Measurements from ENCODE around the gene ERCC6L2. TPM values are rescaled to one million over a fixed set of nuclear protein-coding genes. Genes with fewer than 3 reads are reported as not detected.

ERCC6L2 gene
- total and polyA plus RNA-seq, 10 of the 15 experiments (the other 5 are each of a cell fraction or from before 2014, with no cell fraction given) = 8.1 to 45.0 (median 22.6) TPM

DNA sequence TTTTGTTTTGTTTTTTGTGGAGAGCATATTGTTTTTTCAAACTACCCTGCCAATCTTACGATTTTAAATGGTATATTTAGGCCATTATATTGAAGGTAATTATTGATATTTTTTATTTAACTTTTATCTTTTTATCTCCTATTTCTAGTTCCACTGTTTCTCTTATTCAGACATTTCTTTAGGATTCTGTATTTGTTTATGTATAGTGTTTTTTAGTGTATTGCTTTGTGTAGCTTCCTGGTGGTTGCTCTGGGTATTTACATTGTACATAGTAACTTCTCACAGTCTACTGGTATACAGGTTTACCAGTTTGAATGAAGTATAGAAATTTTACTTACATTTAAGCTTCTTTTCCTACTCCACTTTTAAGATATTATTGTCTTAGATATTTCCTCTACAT, 63.2 kb downstream of the ERCC6L2 start (continued):
- TF ChIP-seq, protein P1, sequence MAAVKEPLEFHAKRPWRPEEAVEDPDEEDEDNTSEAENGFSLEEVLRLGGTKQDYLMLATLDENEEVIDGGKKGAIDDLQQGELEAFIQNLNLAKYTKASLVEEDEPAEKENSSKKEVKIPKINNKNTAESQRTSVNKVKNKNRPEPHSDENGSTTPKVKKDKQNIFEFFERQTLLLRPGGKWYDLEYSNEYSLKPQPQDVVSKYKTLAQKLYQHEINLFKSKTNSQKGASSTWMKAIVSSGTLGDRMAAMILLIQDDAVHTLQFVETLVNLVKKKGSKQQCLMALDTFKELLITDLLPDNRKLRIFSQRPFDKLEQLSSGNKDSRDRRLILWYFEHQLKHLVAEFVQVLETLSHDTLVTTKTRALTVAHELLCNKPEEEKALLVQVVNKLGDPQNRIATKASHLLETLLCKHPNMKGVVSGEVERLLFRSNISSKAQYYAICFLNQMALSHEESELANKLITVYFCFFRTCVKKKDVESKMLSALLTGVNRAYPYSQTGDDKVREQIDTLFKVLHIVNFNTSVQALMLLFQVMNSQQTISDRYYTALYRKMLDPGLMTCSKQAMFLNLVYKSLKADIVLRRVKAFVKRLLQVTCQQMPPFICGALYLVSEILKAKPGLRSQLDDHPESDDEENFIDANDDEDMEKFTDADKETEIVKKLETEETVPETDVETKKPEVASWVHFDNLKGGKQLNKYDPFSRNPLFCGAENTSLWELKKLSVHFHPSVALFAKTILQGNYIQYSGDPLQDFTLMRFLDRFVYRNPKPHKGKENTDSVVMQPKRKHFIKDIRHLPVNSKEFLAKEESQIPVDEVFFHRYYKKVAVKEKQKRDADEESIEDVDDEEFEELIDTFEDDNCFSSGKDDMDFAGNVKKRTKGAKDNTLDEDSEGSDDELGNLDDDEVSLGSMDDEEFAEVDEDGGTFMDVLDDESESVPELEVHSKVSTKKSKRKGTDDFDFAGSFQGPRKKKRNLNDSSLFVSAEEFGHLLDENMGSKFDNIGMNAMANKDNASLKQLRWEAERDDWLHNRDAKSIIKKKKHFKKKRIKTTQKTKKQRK (IDR thresholded peaks at IDR 0.05; ENCODE audit: low read depth, low read length) = no peak
- TF ChIP-seq ATF7 (IDR thresholded peaks at IDR 0.05; ENCODE audit: low read depth) = no peak
- TF ChIP-seq ZNF274 (IDR thresholded peaks at IDR 0.05; ENCODE audit: insufficient read depth, insufficient read length) = no peak
- no peak for TF ChIP-seq RUNX3 (IDR thresholded peaks at IDR 0.05; ENCODE audit: low read length)
- TF ChIP-seq PML (IDR thresholded peaks at IDR 0.05; ENCODE audit: low read length) = no peak
- TF ChIP-seq CREM (IDR thresholded peaks at IDR 0.05; ENCODE audit: low read depth) = no peak

DNA sequence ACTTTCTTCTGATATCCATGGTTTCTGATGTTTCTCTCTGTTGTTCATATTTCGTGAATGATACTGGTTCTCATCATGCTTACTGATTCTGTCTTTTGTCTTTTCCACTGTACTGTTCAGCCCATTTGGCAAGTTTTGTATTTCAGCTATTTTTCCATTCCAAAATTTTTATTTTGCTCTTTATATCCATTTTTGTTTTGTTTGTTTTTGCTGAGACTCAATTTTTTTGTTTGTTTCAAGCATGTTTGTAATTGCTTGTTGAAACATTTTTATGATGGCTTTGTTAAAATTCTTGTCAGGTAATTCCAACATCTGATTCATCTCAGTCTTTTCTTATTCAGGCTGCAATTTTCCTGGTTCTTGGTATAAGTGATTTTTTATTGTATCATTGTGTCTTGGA, 64.0 kb downstream of the ERCC6L2 start:
- WGBS (ENCODE audit: insufficient coverage, insufficient replicate concordance, low lambda C conversion rate, missing lambda C conversion rate) = 92% methylated on average over 1 of the region's 1 CpG
- Histone ChIP-seq H3K4me2 (ENCODE audit: control insufficient read depth, insufficient read depth) (no peak overlapping the region), H3K79me2 (ENCODE audit: control insufficient read depth, insufficient read depth, low read length) (no peaks in the 10 kb centered on the region), H4K20me1 (ENCODE audit: control insufficient read depth, insufficient read depth) (no peaks in the 10 kb centered on the region), H3K27ac (ENCODE audit: control insufficient read depth, insufficient read depth) (no peak overlapping the region), H3K27me3 (replicated peaks in 1 of 2; ENCODE audit: control insufficient read depth in 2 of 2, insufficient read depth in 2 of 2, low read length in 1 of 2) (no peaks in the 10 kb centered on the region), H3K36me3 (ENCODE audit: control insufficient read depth in 2 of 2, insufficient read depth in 2 of 2, low read length in 1 of 2) (peaks cover 0 to 5% of the 10 kb centered on the region in 2 experiments; a peak in 1 of 4 replicates), H3K9me3 (replicated peaks; ENCODE audit: control insufficient read depth, insufficient read depth, low read length) (peaks cover 3% of the 10 kb centered on the region), H2AFZ (ENCODE audit: control insufficient read depth, low read depth, low read length) (no peak overlapping the region), H3K9ac (ENCODE audit: control insufficient read depth, insufficient read depth, low read length) (no peak overlapping the region), H3K4me1 (ENCODE audit: control insufficient read depth, insufficient read depth, low read length) (no peaks in the 10 kb centered on the region), H3K4me3 (no peak overlapping the region)
- intact Hi-C loops (cut with micrococcal nuclease; ENCODE audit: unreplicated experiment) (no loop called here), in situ Hi-C loops (cut with MboI) (no loop called here)
- FAIRE-seq = no peak
- POLR2A ChIA-PET = no interaction called here
- RAD21 ChIA-PET (ENCODE audit: unreplicated experiment) = no interaction called here
- CTCF ChIA-PET = no interaction called here
- DNase-seq (ENCODE audit: low read depth, low spot score) = no peak
- SMC1A ChIA-PET (ENCODE audit: uncharacterized antibody, unreplicated experiment) = no interaction called here
- no TSS peak for BruUV-seq (replicated peaks)
- no peak for ATAC-seq
- TF ChIP-seq, protein P2, sequence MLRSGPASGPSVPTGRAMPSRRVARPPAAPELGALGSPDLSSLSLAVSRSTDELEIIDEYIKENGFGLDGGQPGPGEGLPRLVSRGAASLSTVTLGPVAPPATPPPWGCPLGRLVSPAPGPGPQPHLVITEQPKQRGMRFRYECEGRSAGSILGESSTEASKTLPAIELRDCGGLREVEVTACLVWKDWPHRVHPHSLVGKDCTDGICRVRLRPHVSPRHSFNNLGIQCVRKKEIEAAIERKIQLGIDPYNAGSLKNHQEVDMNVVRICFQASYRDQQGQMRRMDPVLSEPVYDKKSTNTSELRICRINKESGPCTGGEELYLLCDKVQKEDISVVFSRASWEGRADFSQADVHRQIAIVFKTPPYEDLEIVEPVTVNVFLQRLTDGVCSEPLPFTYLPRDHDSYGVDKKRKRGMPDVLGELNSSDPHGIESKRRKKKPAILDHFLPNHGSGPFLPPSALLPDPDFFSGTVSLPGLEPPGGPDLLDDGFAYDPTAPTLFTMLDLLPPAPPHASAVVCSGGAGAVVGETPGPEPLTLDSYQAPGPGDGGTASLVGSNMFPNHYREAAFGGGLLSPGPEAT (IDR thresholded peaks at IDR 0.05; ENCODE audit: low read depth) = no peak
- TF ChIP-seq SUZ12 (IDR thresholded peaks at IDR 0.05; ENCODE audit: unreplicated experiment) (no peak), SMARCA5 (IDR thresholded peaks at IDR 0.05) (no peak), EP300 (IDR thresholded peaks at IDR 0.05; ENCODE audit: borderline replicate concordance in 1 of 2, control insufficient read depth in 1 of 2, low read depth in 2 of 2, low read length in 2 of 2) (no peak), EZH2 (IDR thresholded peaks at IDR 0.05; ENCODE audit: borderline replicate concordance, control insufficient read depth, low read depth, low read length) (no peak), NR2F1 (conservative IDR thresholded peaks at IDR 0.05) (no peak)
- TF ChIP-seq, protein P3, sequence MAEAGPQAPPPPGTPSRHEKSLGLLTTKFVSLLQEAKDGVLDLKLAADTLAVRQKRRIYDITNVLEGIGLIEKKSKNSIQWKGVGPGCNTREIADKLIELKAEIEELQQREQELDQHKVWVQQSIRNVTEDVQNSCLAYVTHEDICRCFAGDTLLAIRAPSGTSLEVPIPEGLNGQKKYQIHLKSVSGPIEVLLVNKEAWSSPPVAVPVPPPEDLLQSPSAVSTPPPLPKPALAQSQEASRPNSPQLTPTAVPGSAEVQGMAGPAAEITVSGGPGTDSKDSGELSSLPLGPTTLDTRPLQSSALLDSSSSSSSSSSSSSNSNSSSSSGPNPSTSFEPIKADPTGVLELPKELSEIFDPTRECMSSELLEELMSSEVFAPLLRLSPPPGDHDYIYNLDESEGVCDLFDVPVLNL (IDR thresholded peaks at IDR 0.05; ENCODE audit: low read depth, low read length) = no peak
- TF ChIP-seq, protein P4, sequence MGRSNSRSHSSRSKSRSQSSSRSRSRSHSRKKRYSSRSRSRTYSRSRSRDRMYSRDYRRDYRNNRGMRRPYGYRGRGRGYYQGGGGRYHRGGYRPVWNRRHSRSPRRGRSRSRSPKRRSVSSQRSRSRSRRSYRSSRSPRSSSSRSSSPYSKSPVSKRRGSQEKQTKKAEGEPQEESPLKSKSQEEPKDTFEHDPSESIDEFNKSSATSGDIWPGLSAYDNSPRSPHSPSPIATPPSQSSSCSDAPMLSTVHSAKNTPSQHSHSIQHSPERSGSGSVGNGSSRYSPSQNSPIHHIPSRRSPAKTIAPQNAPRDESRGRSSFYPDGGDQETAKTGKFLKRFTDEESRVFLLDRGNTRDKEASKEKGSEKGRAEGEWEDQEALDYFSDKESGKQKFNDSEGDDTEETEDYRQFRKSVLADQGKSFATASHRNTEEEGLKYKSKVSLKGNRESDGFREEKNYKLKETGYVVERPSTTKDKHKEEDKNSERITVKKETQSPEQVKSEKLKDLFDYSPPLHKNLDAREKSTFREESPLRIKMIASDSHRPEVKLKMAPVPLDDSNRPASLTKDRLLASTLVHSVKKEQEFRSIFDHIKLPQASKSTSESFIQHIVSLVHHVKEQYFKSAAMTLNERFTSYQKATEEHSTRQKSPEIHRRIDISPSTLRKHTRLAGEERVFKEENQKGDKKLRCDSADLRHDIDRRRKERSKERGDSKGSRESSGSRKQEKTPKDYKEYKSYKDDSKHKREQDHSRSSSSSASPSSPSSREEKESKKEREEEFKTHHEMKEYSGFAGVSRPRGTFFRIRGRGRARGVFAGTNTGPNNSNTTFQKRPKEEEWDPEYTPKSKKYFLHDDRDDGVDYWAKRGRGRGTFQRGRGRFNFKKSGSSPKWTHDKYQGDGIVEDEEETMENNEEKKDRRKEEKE (IDR thresholded peaks at IDR 0.05) = no peak

Data from GM12878 (cell line).